ENCODE measurements around the gene DLD.
"Not testable (repeated sequence)": the region's sequence is repeated elsewhere in the genome, so short reads cannot be mapped to it uniquely, and the experiment has no call there.

DLD gene

DNA sequence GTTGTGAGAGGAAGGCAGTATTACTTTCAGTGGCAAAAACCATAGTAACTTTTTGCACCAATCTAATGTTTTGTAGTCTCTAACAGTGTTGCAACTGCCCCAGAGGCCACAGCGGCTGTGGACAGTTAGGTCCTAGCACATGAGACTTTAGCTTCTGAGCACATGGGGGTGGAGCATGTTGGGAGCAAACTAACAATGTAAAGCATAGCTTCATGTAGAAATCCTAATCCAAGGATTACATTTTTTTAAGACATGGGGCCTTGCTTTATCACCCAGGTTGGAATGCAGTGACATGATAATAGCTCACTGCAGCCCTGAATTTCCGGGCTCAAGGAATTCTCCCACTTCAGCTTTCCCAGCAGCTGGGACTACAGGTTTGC lies 62.9 kb downstream of the DLD start:
- no peak for TF ChIP-seq PPARA (CRISPR knock-in tag; IDR thresholded peaks at IDR 0.05; ENCODE audit: borderline replicate concordance)
- TF ChIP-seq ISL1 (CRISPR knock-in tag; IDR thresholded peaks at IDR 0.05), result peak; percentile 30; the same call in 1 of the 2 replicates
- ATAC-seq, result peak; percentile 0; the same call in 2 of the 3 replicates

- no peak for TF ChIP-seq RARB (CRISPR knock-in tag; IDR thresholded peaks at IDR 0.05)
- TF ChIP-seq SNAI2 (CRISPR knock-in tag; IDR thresholded peaks at IDR 0.05), result no peak
- no peak for TF ChIP-seq PATZ1 (CRISPR knock-in tag; IDR thresholded peaks at IDR 0.05; ENCODE audit: borderline replicate concordance)
- no peak for TF ChIP-seq ESRRG (CRISPR knock-in tag; IDR thresholded peaks at IDR 0.05)
- TF ChIP-seq CSRNP3 (CRISPR knock-in tag; IDR thresholded peaks at IDR 0.05), result no peak
- no peak for TF ChIP-seq ARNTL (CRISPR knock-in tag; IDR thresholded peaks at IDR 0.05; ENCODE audit: borderline replicate concordance, low read depth)
- no peak for TF ChIP-seq GLIS3 (CRISPR knock-in tag; IDR thresholded peaks at IDR 0.05)
- no peak for ATAC-seq
These were observed 64.4 kb downstream of the DLD start for GRCh38 chr7:107955394-107955793.

DNA sequence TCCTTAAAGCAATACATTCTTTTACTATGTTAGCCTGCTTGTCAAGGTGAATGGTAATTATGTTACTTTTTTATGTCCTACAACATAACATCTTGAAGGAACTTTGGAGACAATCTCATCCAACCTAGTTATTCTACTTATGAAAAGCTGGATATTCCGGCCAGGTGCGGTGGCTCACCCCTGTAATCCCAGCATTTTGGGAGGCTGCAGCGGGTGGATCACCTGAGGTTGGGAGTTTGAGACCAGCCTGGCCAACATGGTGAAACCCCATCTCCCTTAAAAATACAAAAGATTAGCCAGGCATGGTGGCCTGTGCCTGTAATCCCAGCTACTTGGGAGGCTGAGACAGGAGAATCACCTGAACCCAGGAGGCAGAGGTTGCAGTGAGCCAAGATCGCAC lies 66.0 kb downstream of the DLD start:
- not testable (repeated sequence) for ATAC-seq

DNA sequence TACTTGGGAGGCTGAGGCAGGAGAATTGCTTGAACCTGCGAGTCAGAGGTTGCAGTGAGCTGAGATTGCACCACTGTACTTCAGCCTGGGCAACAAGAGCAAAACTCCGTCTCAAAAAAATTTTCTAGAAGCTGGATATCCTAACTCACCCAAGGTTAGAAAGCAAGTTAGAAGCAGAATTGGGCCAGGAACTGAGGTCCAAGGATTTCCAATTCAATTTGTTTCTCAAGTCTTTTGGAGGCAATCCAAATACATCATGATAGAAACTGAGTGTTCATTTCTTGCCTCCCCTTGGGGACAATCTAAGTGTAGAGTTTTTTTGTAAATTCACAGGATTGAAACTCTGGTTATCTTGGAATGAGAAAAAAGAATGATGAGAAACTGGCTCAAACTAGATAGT lies 66.5 kb downstream of the DLD start:
- ATAC-seq, result no peak
- TF ChIP-seq PATZ1 (CRISPR knock-in tag; IDR thresholded peaks at IDR 0.05; ENCODE audit: borderline replicate concordance) (no peak), SNAI2 (CRISPR knock-in tag; IDR thresholded peaks at IDR 0.05) (no peak)

DNA sequence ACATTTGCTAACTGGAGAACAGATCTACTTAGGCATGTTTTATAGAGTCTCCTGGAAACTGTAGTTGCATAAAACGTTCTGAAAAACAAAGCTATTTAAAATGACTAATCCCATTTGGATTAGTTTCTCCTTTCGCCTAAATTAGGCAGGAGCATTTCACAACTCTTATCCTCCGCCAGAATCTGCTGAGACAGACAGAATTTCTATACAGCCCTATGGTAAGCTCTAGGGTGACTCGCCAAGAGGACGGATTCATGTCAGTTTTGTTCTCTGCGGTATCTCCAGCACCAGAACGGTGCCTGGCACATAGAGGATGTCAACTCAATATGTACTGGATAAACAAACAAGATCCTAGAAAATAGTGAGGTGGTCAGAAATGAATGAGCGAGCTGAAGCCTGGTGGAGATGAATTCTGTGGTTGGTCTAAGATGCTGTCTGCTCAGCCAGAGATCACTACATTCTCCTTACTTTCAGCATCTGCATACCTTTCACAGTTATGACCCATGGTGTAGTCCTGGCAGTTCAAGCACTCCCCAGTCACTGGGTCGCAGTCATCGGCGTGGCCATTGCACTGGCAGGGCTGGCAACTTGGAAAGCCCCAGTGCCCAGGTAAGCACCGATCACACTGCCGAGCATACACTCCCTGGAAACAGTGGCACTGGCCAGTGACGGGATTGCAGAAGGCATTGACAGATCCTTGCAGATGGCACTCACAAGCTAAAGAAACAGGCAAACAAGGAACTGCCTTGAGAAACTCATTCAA lies 68.0 kb downstream of the DLD start:
- no peak for TF ChIP-seq GLIS3 (CRISPR knock-in tag; IDR thresholded peaks at IDR 0.05)
- TF ChIP-seq RARB (CRISPR knock-in tag; IDR thresholded peaks at IDR 0.05), result no peak
- no peak for TF ChIP-seq TCF4 (CRISPR knock-in tag; IDR thresholded peaks at IDR 0.05; ENCODE audit: borderline replicate concordance)
- TF ChIP-seq ZNF70 (CRISPR knock-in tag; IDR thresholded peaks at IDR 0.05), result no peak
- no peak for TF ChIP-seq ZFP3 (CRISPR knock-in tag; IDR thresholded peaks at IDR 0.05)
- TF ChIP-seq ESRRG (CRISPR knock-in tag; IDR thresholded peaks at IDR 0.05), result no peak
- no peak for TF ChIP-seq CSDC2 (CRISPR knock-in tag; IDR thresholded peaks at IDR 0.05)
- no peak for TF ChIP-seq CREB5 (CRISPR knock-in tag; IDR thresholded peaks at IDR 0.05; ENCODE audit: low read depth)
- 0 out of 2 replicates have a peak, but pooled peaks have one; percentile 15 for TF ChIP-seq TOX (CRISPR knock-in tag; IDR thresholded peaks at IDR 0.05; ENCODE audit: borderline replicate concordance)
- TF ChIP-seq, protein P1, sequence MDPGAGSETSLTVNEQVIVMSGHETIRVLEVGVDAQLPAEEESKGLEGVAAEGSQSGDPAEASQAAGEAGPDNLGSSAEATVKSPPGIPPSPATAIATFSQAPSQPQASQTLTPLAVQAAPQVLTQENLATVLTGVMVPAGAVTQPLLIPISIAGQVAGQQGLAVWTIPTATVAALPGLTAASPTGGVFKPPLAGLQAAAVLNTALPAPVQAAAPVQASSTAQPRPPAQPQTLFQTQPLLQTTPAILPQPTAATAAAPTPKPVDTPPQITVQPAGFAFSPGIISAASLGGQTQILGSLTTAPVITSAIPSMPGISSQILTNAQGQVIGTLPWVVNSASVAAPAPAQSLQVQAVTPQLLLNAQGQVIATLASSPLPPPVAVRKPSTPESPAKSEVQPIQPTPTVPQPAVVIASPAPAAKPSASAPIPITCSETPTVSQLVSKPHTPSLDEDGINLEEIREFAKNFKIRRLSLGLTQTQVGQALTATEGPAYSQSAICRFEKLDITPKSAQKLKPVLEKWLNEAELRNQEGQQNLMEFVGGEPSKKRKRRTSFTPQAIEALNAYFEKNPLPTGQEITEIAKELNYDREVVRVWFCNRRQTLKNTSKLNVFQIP (CRISPR knock-in tag; IDR thresholded peaks at IDR 0.05; ENCODE audit: borderline replicate concordance, low read depth), result no peak
- no peak for TF ChIP-seq ZC3H10 (CRISPR knock-in tag; IDR thresholded peaks at IDR 0.05)
- TF ChIP-seq ISL1 (CRISPR knock-in tag; IDR thresholded peaks at IDR 0.05), result peak; percentile 66
- peak; percentile 36 for ATAC-seq
